GM18511 (cell line): ENCODE data around the gene BCAS3.
"Not testable (repeated sequence)": the region's sequence is repeated elsewhere in the genome, so short reads cannot be mapped to it uniquely, and the experiment has no call there.

ENCODE experiments used
- ATAC-seq: cut with Tn5 transposase; IDR thresholded peaks from one replicate; pipeline ENCODE4 v1.9.1; 2021; ENCODE audit warnings: mild to moderate bottlenecking, moderate library complexity; ENCODE audit not compliant: unreplicated experiment

The BCAS3 gene

DNA sequence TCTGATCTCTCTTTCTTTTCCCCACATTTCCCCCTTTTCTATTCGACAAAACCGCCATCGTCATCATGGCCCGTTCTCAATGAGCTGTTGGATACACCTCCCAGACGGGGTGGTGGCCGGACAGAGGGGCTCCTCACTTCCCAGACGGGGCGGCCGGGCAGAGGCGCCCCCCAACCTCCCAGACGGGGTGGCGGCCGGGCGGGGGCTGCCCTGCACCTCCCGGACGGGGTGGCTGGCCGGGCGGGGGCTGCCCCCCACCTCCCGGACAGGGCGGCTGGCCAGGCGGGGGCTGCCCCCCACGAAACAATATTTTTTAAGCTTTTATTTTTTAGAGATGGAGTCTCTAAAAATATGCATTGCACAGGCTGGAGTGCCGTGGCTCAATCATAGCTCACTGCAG lies 299.2 kb downstream of the BCAS3 start:
- ATAC-seq: not testable (repeated sequence)

DNA sequence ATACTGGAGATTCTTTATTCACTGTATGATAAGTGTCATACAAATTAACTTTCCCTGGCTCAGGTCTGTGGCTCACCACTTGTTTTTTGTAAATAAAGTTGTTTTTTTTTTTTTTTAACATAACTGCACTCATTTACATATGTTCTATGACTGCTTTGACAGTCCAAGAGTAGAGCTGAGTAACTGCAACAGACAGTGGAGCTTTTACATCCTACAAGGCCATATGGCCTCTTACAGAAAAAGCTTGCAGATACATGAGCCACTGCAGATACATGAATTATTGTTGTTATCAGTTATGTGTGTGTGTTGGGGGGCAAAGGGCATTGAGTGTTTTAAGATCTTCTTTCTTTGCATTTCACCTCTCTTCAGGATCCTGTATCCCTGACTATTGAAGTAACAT lies 311.7 kb downstream of the BCAS3 start:
- ATAC-seq: no peak

GRCh38 chr17:60989846-60990245 lies 312.2 kb downstream of the BCAS3 start:
- no peak for ATAC-seq

DNA sequence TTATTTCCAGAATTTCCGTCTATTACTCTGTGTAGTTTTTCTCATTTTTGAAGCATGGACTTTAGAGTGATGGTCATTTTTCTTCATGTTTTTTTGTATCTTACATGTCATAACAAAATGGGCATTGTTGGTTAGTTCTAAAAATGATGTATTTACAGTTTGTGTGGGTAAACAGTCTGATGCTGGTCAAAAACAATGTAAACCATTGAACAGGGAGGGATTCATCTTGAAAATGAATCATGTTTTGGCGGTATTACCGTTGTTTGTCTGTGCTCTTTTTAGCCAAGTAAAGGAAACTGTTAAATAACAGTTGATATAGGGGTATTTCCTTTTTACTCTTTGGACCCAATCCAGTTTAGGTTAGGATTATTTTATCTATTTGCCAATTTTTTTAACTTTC lies 315.8 kb downstream of the BCAS3 start:
- no peak for ATAC-seq

GRCh38 chr17:60995680-60996079 lies 318.0 kb downstream of the BCAS3 start:
- ATAC-seq: no peak

GRCh38 chr17:61000911-61001310 lies 323.3 kb downstream of the BCAS3 start:
- ATAC-seq: no peak

- ATAC-seq: no peak
Observed at GRCh38 chr17:61002316-61002736, 324.7 kb downstream of the BCAS3 start.

- no peak for ATAC-seq
Observed at GRCh38 chr17:61005358-61005757, 327.7 kb downstream of the BCAS3 start.

GRCh38 chr17:61005958-61006357 lies 328.3 kb downstream of the BCAS3 start:
- ATAC-seq: not testable (repeated sequence)

DNA sequence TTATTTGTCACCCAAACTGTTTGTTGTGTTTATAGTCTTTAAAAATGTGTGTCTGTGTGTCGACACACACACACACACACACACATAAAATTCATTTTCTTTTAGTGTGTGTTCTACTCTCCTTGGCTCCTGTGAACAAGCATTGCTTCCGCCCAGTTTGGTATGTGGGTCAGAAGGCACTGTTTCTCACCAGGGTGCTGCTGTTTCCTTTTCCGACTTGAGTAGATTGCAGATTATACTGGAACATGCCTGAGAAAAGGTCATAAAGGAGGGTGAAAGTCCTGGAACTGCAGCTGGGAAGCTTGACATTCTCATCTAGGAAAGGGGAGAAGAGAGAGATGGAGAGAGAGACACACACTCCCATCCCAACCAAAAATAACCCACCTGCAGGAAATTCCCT lies 330.3 kb downstream of the BCAS3 start:
- ATAC-seq: no peak

DNA sequence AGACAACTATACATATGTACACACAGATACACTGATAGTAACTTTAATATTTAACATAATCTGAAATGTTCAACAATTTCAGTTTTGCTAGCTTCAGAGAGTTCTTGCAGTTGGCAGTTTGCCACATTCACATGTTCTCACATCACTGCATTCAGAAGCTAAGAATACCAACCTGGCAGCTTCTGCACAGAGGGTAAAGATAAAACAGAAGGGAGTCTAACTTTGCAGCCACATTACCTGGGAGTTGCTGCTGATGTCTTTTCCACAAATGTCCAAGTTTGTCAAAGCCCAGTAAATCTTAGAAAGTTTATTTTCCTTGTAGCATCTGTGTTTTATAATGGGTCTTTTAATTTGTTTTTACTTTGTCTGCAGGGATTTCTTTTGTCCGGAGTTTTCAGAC lies 332.0 kb downstream of the BCAS3 start:
- ATAC-seq: peak; percentile 68

GRCh38 chr17:61010661-61011170 lies 333.1 kb downstream of the BCAS3 start:
- ATAC-seq: no peak

DNA sequence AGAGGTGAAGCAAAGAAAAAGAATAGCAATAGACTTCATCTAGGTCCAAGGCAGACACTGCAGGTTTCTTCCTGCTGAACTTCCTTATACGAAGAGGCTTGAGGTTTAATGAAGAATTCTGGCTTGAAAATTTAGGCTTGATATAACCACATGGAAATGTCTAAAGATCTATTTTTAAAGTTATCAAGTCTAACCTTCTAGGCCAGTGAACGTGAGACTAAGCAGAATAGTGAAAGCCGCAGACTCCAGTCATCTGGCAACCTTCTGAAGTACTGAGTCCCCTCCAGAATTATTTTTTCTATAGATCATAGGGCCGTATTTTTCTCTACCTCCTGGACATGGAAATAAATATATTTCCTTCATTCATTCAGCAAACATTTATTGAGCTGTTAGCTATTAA lies 333.6 kb downstream of the BCAS3 start:
- ATAC-seq: no peak

DNA sequence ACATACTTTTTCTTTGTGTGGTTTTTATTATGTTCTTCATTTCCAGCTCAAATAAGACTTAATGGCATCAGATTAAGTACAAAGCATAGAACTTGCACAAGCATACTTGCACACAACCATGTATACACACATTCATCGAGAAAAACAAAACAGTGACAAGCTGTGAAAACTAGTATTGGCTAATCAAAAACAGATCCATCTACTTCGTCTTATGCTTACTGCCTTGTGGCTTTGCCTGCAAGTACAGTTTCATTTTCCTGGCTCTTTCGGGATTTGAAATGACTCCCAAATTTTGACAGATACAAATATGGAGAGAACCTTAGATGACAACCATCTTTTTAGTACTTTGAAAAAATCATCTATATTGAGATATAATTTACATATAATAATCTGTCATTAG lies 338.3 kb downstream of the BCAS3 start:
- ATAC-seq: no peak

GRCh38 chr17:61017317-61018006 lies 339.8 kb downstream of the BCAS3 start:
- no peak for ATAC-seq

- ATAC-seq: no peak
Observed at GRCh38 chr17:61018938-61019337, 341.3 kb downstream of the BCAS3 start.

DNA sequence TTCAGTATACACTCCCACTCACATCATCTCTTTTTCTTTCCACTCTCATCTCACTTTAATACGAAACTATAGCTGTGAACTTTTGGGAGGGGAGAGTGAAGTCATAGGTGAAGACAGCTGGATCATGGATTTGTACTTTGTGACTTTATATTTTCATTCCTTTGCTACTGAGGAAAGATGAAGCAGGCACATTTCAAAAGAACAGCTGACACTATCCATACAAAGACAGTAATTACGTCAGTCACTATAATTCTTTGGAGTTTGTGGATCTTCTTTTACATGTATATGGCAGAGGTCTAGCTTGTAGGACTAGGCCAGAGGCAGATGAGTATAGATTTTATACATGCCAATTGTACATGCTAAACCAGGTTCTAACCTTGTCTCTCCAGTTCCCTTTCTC lies 346.3 kb downstream of the BCAS3 start:
- no peak for ATAC-seq

- no peak for ATAC-seq
Observed at GRCh38 chr17:61026818-61027217, 349.2 kb downstream of the BCAS3 start.

DNA sequence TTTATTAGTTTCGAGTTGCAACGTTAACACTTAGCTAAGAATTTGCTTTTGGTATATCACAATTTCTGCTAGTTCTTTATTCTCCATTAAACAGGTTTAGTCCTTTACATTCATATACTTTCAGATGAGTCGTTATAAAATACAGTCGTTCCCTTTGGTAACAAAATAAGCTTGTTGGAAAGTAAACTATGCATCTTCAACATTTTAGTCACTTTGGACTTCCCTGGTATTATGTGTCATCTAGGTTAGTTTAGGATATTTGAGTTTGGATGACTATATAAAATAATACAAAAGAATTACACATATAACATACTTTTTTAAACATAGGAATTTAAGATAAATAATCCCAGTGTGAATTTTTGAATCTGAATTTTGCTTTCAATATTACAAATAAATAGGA lies 351.5 kb downstream of the BCAS3 start:
- ATAC-seq: no peak

GRCh38 chr17:61040666-61041065 lies 363.0 kb downstream of the BCAS3 start:
- no peak for ATAC-seq

DNA sequence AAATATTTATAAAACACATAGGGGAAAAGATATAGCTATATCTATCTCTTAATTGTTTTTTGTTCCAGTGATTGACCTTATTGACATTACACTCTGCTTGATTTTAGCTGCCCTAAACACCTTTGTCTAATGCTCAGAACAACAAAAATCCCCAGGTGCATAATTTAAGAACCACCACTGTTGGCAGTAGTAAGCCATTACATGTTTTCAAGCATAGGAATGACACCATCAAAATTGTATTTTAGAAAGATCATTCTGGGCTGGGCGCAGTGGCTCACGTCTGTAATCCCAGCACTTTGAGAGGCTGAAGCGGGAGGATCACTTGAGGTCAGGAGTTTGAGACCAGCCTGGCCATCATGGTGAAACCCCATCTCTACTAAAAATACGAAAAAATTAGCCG lies 364.7 kb downstream of the BCAS3 start:
- not testable (repeated sequence) for ATAC-seq

GRCh38 chr17:61047515-61047914 lies 369.9 kb downstream of the BCAS3 start:
- no peak for ATAC-seq
